Activated T-helper 2 cell treated with anti-CD3 and anti-CD28 coated beads, Interferon-gamma antibody, Interleukin-2, Interleukin-4, amounts not matched to agents 10 μg/mL and 5 μg/mL and 100 μg/mL, durations not matched to agents 14 hours and 24 hours and 36 hours (primary cell): ENCODE results near the gene ZNF438. TPM values are rescaled to one million over a fixed set of nuclear protein-coding genes. Genes with fewer than 3 reads are reported as not detected.
A peak's percentile ranks its signal among the peaks of the same experiment; 100 is the strongest.

Experiments used
- DNase-seq: peaks from one replicate; pipeline ENCODE4 v3.0.0; 2021; ENCODE audit warnings: low spot score
- H3K27ac Mint-ChIP-seq: one replicate; pipeline ENCODE4 v1.8.0; 2021; ENCODE audit warnings: mixed read lengths
- H3K27me3 Mint-ChIP-seq: one replicate; pipeline ENCODE4 v1.8.0; 2021; ENCODE audit warnings: low read depth, mixed read lengths
- H3K36me3 Mint-ChIP-seq: one replicate; pipeline ENCODE4 v1.8.0; 2021; ENCODE audit warnings: low read depth, mixed read lengths
- H3K4me1 Mint-ChIP-seq: one replicate; pipeline ENCODE4 v1.8.0; 2021; ENCODE audit warnings: low read depth, mixed read lengths
- H3K4me3 Mint-ChIP-seq: one replicate; pipeline ENCODE4 v1.8.0; 2021; ENCODE audit warnings: low read depth, mild to moderate bottlenecking, moderate library complexity, mixed read lengths
- H3K9me3 Mint-ChIP-seq: one replicate; pipeline ENCODE4 v1.8.0; 2021; ENCODE audit warnings: mixed read lengths
- intact Hi-C: fragments of 100-400 bp; cut with micrococcal nuclease; formaldehyde crosslinking; loops from one replicate; pipeline ENCODE4 v1.15.1; 2023
- total RNA-seq: library from RNA; stranded (reverse); gene quantifications from 2 replicates; pipeline ENCODE4 v1.2.3, GENCODE V29; 2022

ZNF438 gene
- total RNA-seq, 1 donor from 2014 or later = 6.1 TPM

- intact Hi-C loops = no loop called here
- H3K36me3 Mint-ChIP-seq = no peaks in the 10 kb centered on the region
- no peaks in the 10 kb centered on the region for H3K27me3 Mint-ChIP-seq
- no peak for DNase-seq
- H3K4me3 Mint-ChIP-seq = no peak overlapping the region
- no peaks in the 10 kb centered on the region for H3K9me3 Mint-ChIP-seq
- H3K4me1 Mint-ChIP-seq = peaks cover 40% of the 10 kb centered on the region
- H3K27ac Mint-ChIP-seq = no peak overlapping the region
Observed at GRCh38 chr10:30816159-30816819, 215.4 kb downstream of the ZNF438 start.

- Mint-ChIP-seq H3K36me3 (no peaks in the 10 kb centered on the region), H3K27me3 (no peaks in the 10 kb centered on the region), H3K27ac (no peak overlapping the region), H3K9me3 (no peaks in the 10 kb centered on the region), H3K4me3 (no peak overlapping the region), H3K4me1 (peaks cover 34% of the 10 kb centered on the region)
- no peak for DNase-seq
- intact Hi-C loops = no loop called here
Observed at GRCh38 chr10:30813872-30814481, 217.7 kb downstream of the ZNF438 start.

- Mint-ChIP-seq H3K4me3 (peak overlapping the region; percentile 13), H3K36me3 (no peaks in the 10 kb centered on the region), H3K9me3 (no peaks in the 10 kb centered on the region), H3K4me1 (peaks cover 34% of the 10 kb centered on the region), H3K27me3 (no peaks in the 10 kb centered on the region), H3K27ac (peak overlapping the region; percentile 50)
- intact Hi-C loops = no loop called here
- no peak for DNase-seq
Observed at GRCh38 chr10:30812018-30812851, 219.4 kb downstream of the ZNF438 start.

GRCh38 chr10:30811276-30812017, 220.2 kb downstream of the ZNF438 start:
- Mint-ChIP-seq H3K4me3 (peak overlapping the region; percentile 13), H3K27ac (peak overlapping the region; percentile 50), H3K4me1 (peaks cover 34% of the 10 kb centered on the region), H3K27me3 (no peaks in the 10 kb centered on the region), H3K36me3 (no peaks in the 10 kb centered on the region), H3K9me3 (no peaks in the 10 kb centered on the region)
- no peak for DNase-seq
- intact Hi-C loops = no loop called here

- no peak overlapping the region for H3K4me3 Mint-ChIP-seq
- H3K4me1 Mint-ChIP-seq = peaks cover 33% of the 10 kb centered on the region
- no peaks in the 10 kb centered on the region for H3K36me3 Mint-ChIP-seq
- no peak overlapping the region for H3K27ac Mint-ChIP-seq
- intact Hi-C loops = no loop called here
- no peaks in the 10 kb centered on the region for H3K9me3 Mint-ChIP-seq
- H3K27me3 Mint-ChIP-seq = no peaks in the 10 kb centered on the region
- DNase-seq = no peak
Observed at GRCh38 chr10:30810416-30810815, 221.2 kb downstream of the ZNF438 start.

GRCh38 chr10:30806850-30807249, 224.8 kb downstream of the ZNF438 start:
- no peaks in the 10 kb centered on the region for H3K36me3 Mint-ChIP-seq
- no peak overlapping the region for H3K27ac Mint-ChIP-seq
- no peaks in the 10 kb centered on the region for H3K9me3 Mint-ChIP-seq
- no peak overlapping the region for H3K4me3 Mint-ChIP-seq
- no peaks in the 10 kb centered on the region for H3K27me3 Mint-ChIP-seq
- DNase-seq = no peak
- intact Hi-C loops = no loop called here
- H3K4me1 Mint-ChIP-seq = peaks cover 8% of the 10 kb centered on the region

GRCh38 chr10:30805061-30805460, 226.6 kb downstream of the ZNF438 start:
- no peak overlapping the region for H3K4me3 Mint-ChIP-seq
- intact Hi-C loops = no loop called here
- H3K27ac Mint-ChIP-seq = no peak overlapping the region
- peaks cover 2% of the 10 kb centered on the region for H3K4me1 Mint-ChIP-seq
- no peaks in the 10 kb centered on the region for H3K36me3 Mint-ChIP-seq
- DNase-seq = no peak
- H3K27me3 Mint-ChIP-seq = no peaks in the 10 kb centered on the region
- H3K9me3 Mint-ChIP-seq = no peaks in the 10 kb centered on the region

- Mint-ChIP-seq H3K27ac (no peak overlapping the region), H3K27me3 (no peaks in the 10 kb centered on the region), H3K9me3 (no peaks in the 10 kb centered on the region), H3K4me1 (peaks cover 2% of the 10 kb centered on the region), H3K4me3 (no peak overlapping the region), H3K36me3 (no peaks in the 10 kb centered on the region)
- DNase-seq = no peak
- intact Hi-C loops = no loop called here
Observed at GRCh38 chr10:30804478-30805055, 227.1 kb downstream of the ZNF438 start.

- Mint-ChIP-seq H3K9me3 (no peaks in the 10 kb centered on the region), H3K4me3 (no peak overlapping the region), H3K27ac (no peak overlapping the region)
Observed at GRCh38 chr10:30803892-30804322, 227.8 kb downstream of the ZNF438 start.

GRCh38 chr10:30803058-30803457, 228.6 kb downstream of the ZNF438 start:
- H3K27me3 Mint-ChIP-seq = no peaks in the 10 kb centered on the region

More at GRCh38 chr10:30803892-30804322, 227.8 kb downstream of the ZNF438 start:
- Mint-ChIP-seq H3K27me3 (no peaks in the 10 kb centered on the region), H3K36me3 (no peaks in the 10 kb centered on the region), H3K4me1 (peaks cover 2% of the 10 kb centered on the region)
- DNase-seq = no peak
- intact Hi-C loops = no loop called here

GRCh38 chr10:30800368-30800767, 231.3 kb downstream of the ZNF438 start:
- H3K27ac Mint-ChIP-seq = no peak overlapping the region
- no peaks in the 10 kb centered on the region for H3K36me3 Mint-ChIP-seq
- no peaks in the 10 kb centered on the region for H3K27me3 Mint-ChIP-seq
- DNase-seq = no peak
- intact Hi-C loops = no loop called here
- peaks cover 2% of the 10 kb centered on the region for H3K4me1 Mint-ChIP-seq
- H3K4me3 Mint-ChIP-seq = no peak overlapping the region
- H3K9me3 Mint-ChIP-seq = no peaks in the 10 kb centered on the region

More at GRCh38 chr10:30803058-30803457, 228.6 kb downstream of the ZNF438 start:
- Mint-ChIP-seq H3K4me1 (peaks cover 2% of the 10 kb centered on the region), H3K27ac (no peak overlapping the region), H3K9me3 (no peaks in the 10 kb centered on the region), H3K4me3 (no peak overlapping the region), H3K36me3 (no peaks in the 10 kb centered on the region)
- DNase-seq = no peak
- intact Hi-C loops = no loop called here

- no peaks in the 10 kb centered on the region for H3K9me3 Mint-ChIP-seq
Observed at GRCh38 chr10:30798646-30799185, 232.9 kb downstream of the ZNF438 start.

More at GRCh38 chr10:30798646-30799185, 232.9 kb downstream of the ZNF438 start:
- Mint-ChIP-seq H3K27me3 (no peaks in the 10 kb centered on the region), H3K4me3 (no peak overlapping the region), H3K36me3 (no peaks in the 10 kb centered on the region), H3K27ac (no peak overlapping the region), H3K4me1 (no peaks in the 10 kb centered on the region)
- DNase-seq = no peak
- intact Hi-C loops = no loop called here
